Pulmonary artery endothelial cell (primary cell): ENCODE results near the gene IQCE. TPM values are rescaled to one million over a fixed set of nuclear protein-coding genes. Genes with fewer than 3 reads are reported as not detected.
"Not testable (repeated sequence)": the region's sequence is repeated elsewhere in the genome, so short reads cannot be mapped to it uniquely, and the experiment has no call there.

Experiments
- DNase-seq: peaks from one replicate; pipeline ENCODE4 v3.0.0-alpha.2; 2011; ENCODE audit warnings: low read depth, low spot score
- total RNA-seq: library from RNA; depleted of rRNA; stranded (reverse); fragments of >200 nt; gene quantifications from 2 replicates; pipeline ENCODE4 v1.2.3, GENCODE V29; 2014

Gene IQCE
- total RNA-seq, 1 donor from 2014 or later = 7.1 TPM

GRCh38 chr7:2553108-2553507 lies 5.7 kb upstream of the IQCE start:
- DNase-seq = no peak

GRCh38 chr7:2553831-2554581 lies 4.8 kb upstream of the IQCE start:
- DNase-seq = no peak

- DNase-seq = no peak
These were observed 4.1 kb upstream of the IQCE start for GRCh38 chr7:2554661-2555111.

- peak; percentile 66 for DNase-seq
These were observed 3.4 kb upstream of the IQCE start, which contains the start of gene BRAT1 for GRCh38 chr7:2555121-2556052. Gene BRAT1, minus strand, starts transcription at chr7:2555524. Its CDS starts 1,093 bp downstream, at chr7:2554431.

- DNase-seq = no peak
These were observed 638 bp downstream of the IQCE start for GRCh38 chr7:2559283-2559950.

GRCh38 chr7:2563955-2564354 lies 5.2 kb downstream of the IQCE start:
- DNase-seq = not testable (repeated sequence)

GRCh38 chr7:2564970-2565540 lies 6.3 kb downstream of the IQCE start:
- no peak for DNase-seq

GRCh38 chr7:2566348-2566889 lies 7.6 kb downstream of the IQCE start:
- DNase-seq = no peak

GRCh38 chr7:2566890-2567678 lies 8.3 kb downstream of the IQCE start:
- DNase-seq = no peak

GRCh38 chr7:2567679-2568278 lies 9.0 kb downstream of the IQCE start:
- no peak for DNase-seq

- no peak for DNase-seq
These were observed 9.9 kb downstream of the IQCE start for GRCh38 chr7:2568521-2569223.

GRCh38 chr7:2569421-2569820 lies 10.6 kb downstream of the IQCE start:
- DNase-seq = no peak

- no peak for DNase-seq
These were observed 11.2 kb downstream of the IQCE start for GRCh38 chr7:2570021-2570420.

GRCh38 chr7:2571409-2571808 lies 12.6 kb downstream of the IQCE start:
- DNase-seq = no peak

- DNase-seq = no peak
These were observed 13.5 kb downstream of the IQCE start for GRCh38 chr7:2572101-2572842.

- DNase-seq = no peak
These were observed 15.0 kb downstream of the IQCE start for GRCh38 chr7:2573761-2574160.

- DNase-seq = no peak
These were observed 16.4 kb downstream of the IQCE start for GRCh38 chr7:2575046-2575732.
